ENCODE data around the gene CWF19L1. TPM values are rescaled to one million over a fixed set of nuclear protein-coding genes. Genes with fewer than 3 reads are reported as not detected.

CWF19L1 gene
- total RNA-seq, 2 experiments from 2014 or later, result 47.8 to 51.0 TPM

GRCh38 chr10:100245484-100246220 lies 21.8 kb downstream of the CWF19L1 start:
- no TSS peak for BruUV-seq (replicated peaks)
- Histone ChIP-seq H3K36me3 (ENCODE audit: insufficient read depth, low read length) (peaks cover 82% of the 10 kb centered on the region), H3K79me2 (ENCODE audit: insufficient read depth, low read depth, low read length) (no peaks in the 10 kb centered on the region), H3K9me2 (ENCODE audit: insufficient read depth, low read length) (no peaks in the 10 kb centered on the region), H3K9me3 (ENCODE audit: low read length) (no peaks in the 10 kb centered on the region), H2AFZ (ENCODE audit: low read length) (no peak overlapping the region), H3K27ac (ENCODE audit: low read depth, low read length, poor library complexity, severe bottlenecking) (no peak overlapping the region), H4K20me1 (ENCODE audit: insufficient read depth, low read length) (no peaks in the 10 kb centered on the region), H3K4me2 (ENCODE audit: low read length) (no peak overlapping the region), H3K4me3 (ENCODE audit: low read depth, low read length, poor library complexity, severe bottlenecking) (no peak overlapping the region), H3K4me1 (ENCODE audit: insufficient read depth, low read length, poor library complexity, severe bottlenecking) (no peaks in the 10 kb centered on the region)
- ChIA-PET POLR2A (no interaction called here), CTCF (ENCODE audit: unreplicated experiment) (no interaction called here)
- no peak for DNase-seq (ENCODE audit: low spot score)
- intact Hi-C loops (cut with micrococcal nuclease; ENCODE audit: unreplicated experiment), result no loop called here
- no peak for TF ChIP-seq CTCF (conservative IDR thresholded peaks at IDR 0.05; ENCODE audit: low read length)
- no peak for TF ChIP-seq EZH2phosphoT487 (IDR thresholded peaks at IDR 0.05; ENCODE audit: borderline replicate concordance, low read depth, low read length)

- Histone ChIP-seq H3K4me2 (ENCODE audit: low read length) (no peak overlapping the region), H3K79me2 (ENCODE audit: insufficient read depth, low read depth, low read length) (no peaks in the 10 kb centered on the region), H3K36me3 (ENCODE audit: insufficient read depth, low read length) (peaks cover 81% of the 10 kb centered on the region), H3K4me3 (ENCODE audit: low read depth, low read length, poor library complexity, severe bottlenecking) (no peak overlapping the region), H3K27ac (ENCODE audit: low read depth, low read length, poor library complexity, severe bottlenecking) (no peak overlapping the region), H3K9me2 (ENCODE audit: insufficient read depth, low read length) (no peaks in the 10 kb centered on the region), H4K20me1 (ENCODE audit: insufficient read depth, low read length) (no peaks in the 10 kb centered on the region; the same call in 1 of the 2 replicates), H3K9me3 (ENCODE audit: low read length) (no peaks in the 10 kb centered on the region), H3K4me1 (ENCODE audit: insufficient read depth, low read length, poor library complexity, severe bottlenecking) (no peaks in the 10 kb centered on the region), H2AFZ (ENCODE audit: low read length) (no peak overlapping the region)
- ChIA-PET CTCF (ENCODE audit: unreplicated experiment) (no interaction called here), POLR2A (interaction anchor here (0.5 to 0.6 kb wide), 2 partner anchors 183 to 235 kb away, joined by 3 read pairs; no protein-coding TSS in a partner anchor)
- BruUV-seq (replicated peaks), result no TSS peak
- TF ChIP-seq CTCF (conservative IDR thresholded peaks at IDR 0.05; ENCODE audit: low read length) (no peak), EZH2phosphoT487 (IDR thresholded peaks at IDR 0.05; ENCODE audit: borderline replicate concordance, low read depth, low read length) (no peak)
- intact Hi-C loops (cut with micrococcal nuclease; ENCODE audit: unreplicated experiment), result loop anchor here (5.0 kb wide), 1 partner anchor 393 kb away; no protein-coding TSS in a partner anchor
- DNase-seq (ENCODE audit: low spot score), result no peak
These were observed 27.6 kb downstream of the CWF19L1 start for GRCh38 chr10:100239851-100240250.

GRCh38 chr10:100238429-100238828 lies 29.0 kb downstream of the CWF19L1 start:
- no peak overlapping the region for H3K4me3 ChIP-seq (ENCODE audit: low read depth, low read length, poor library complexity, severe bottlenecking)
- H3K36me3 ChIP-seq (ENCODE audit: insufficient read depth, low read length), result peaks cover 84% of the 10 kb centered on the region
- H3K4me2 ChIP-seq (ENCODE audit: low read length), result no peak overlapping the region
- H3K79me2 ChIP-seq (ENCODE audit: insufficient read depth, low read depth, low read length), result no peaks in the 10 kb centered on the region
- POLR2A ChIA-PET, result no interaction called here
- intact Hi-C loops (cut with micrococcal nuclease; ENCODE audit: unreplicated experiment), result no loop called here
- no peak overlapping the region for H2AFZ ChIP-seq (ENCODE audit: low read length)
- TF ChIP-seq CTCF (conservative IDR thresholded peaks at IDR 0.05; ENCODE audit: low read length) (no peak), EZH2phosphoT487 (IDR thresholded peaks at IDR 0.05; ENCODE audit: borderline replicate concordance, low read depth, low read length) (no peak)
- no peak overlapping the region for H3K27ac ChIP-seq (ENCODE audit: low read depth, low read length, poor library complexity, severe bottlenecking)
- H4K20me1 ChIP-seq (ENCODE audit: insufficient read depth, low read length), result no peaks in the 10 kb centered on the region; the same call in 1 of the 2 replicates
- no peaks in the 10 kb centered on the region for H3K9me3 ChIP-seq (ENCODE audit: low read length)
- DNase-seq (ENCODE audit: low spot score), result no peak
- no TSS peak for BruUV-seq (replicated peaks)
- CTCF ChIA-PET (ENCODE audit: unreplicated experiment), result no interaction called here
- H3K4me1 ChIP-seq (ENCODE audit: insufficient read depth, low read length, poor library complexity, severe bottlenecking), result peaks cover 1% of the 10 kb centered on the region
- H3K9me2 ChIP-seq (ENCODE audit: insufficient read depth, low read length), result no peaks in the 10 kb centered on the region
